Measurements from ENCODE around the gene ITGA8.
A peak's percentile ranks its signal among the peaks of the same experiment; 100 is the strongest.
"Not testable (repeated sequence)": the region's sequence is repeated elsewhere in the genome, so short reads cannot be mapped to it uniquely, and the experiment has no call there.

Gene ITGA8

DNA sequence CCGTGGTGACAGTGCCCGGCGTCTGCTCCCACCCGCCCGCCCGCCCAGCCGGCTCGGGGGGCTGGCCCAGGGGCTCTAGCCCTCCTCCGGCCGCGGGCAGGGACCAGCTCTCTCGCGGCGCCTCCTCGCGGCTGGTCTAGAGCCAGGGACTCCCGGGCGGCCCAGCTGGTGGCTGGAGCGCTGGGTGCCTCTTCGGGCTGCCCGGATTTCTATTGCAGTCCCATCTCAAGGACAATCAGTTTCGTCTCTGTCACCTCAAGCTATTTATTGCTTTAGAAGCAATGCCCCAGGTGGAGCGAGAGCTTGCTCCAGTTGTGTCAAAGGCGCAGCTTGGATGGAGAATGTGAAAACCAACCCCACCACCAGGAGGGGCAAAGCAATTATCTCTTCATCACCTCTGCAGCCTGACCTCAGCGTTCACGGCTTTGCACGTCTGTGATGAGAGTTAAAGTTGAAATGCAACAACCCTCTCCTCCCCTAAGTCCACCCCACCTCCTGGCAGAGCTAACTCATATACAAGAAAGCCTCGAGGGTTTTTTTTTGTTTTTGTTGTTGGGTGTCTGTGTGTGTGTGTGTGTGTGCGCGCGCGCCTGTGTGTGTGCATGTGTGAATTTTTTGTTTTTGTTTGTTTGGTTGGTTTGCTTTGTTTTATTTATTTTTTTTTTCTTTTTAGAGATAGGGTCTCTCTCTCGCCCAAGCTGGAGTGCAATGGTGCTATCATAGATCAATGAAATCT is at the start of gene ITGA8:
Gene ITGA8, minus strand, starts transcription at position 24 of the 736 bp plus-strand sequence. CDS start 151 bp downstream, outside the sequence.
- DNase-seq, result peak; percentile 67

DNA sequence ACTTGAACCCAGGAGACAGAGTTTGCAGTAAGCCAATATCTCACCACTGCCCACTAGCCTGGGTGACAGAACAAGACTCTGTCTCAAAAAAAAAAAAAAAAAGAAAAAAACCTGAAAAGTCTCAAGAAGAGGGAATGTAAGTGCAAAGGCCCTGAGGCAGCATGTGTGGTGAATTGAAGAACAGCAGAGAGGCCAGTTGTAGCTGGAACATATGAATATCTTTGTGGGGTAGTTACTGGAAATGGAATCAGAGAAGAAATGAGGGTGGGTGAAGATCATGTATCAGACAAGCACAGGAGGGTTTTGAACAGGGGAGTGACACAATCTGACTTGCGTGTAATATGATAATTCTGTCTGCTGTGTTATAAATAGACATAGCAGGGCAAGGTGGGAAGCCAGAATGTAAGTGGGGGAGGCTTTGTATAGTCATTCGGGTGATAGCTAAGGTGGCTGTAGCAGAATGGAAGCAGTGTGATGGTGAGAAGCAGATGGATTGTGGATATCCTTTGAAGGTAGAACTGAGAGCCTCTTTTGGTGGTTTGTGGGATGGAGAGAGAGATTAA is 45.3 kb upstream of the ITGA8 start:
- DNase-seq, result no peak

DNA sequence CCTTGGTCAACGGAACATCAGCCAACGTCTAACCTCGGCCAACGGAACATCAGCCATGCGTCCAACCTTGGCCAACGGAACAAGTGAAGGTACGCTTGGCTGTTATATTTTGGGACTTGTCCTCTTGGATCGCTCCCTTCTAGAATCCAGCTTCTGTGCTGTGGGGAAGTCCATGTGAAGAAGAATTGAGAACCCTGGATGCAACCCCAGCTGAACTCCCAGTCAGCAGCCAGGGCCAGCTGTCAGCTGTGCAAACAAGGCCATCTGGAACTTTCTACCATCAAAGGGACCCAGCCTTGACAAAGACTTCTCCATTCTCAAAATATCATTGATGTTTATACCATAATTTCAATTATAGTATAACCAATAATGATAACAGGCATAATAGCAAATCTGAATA is 43.3 kb upstream of the ITGA8 start:
- no peak for DNase-seq

DNA sequence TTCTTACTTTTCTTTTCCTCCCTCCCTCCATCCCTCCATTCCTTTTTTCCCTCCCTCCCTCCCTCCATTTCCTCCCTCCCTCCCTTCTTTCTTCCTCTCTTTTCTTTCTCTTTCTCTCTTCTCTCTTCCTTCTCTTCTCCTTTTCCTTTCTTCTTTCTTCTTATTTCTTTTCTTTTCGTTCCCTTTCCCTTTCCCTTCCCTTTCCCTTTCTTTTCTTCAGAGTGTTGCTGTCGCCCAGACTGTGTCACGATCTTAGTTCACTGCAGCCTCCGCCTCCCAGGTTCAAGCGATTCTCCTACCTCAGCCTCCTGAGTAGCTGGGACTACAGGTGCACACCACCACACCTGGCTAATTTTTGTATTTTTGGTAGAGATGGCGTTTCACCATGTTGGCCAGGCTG is 42.5 kb upstream of the ITGA8 start:
- DNase-seq, result not testable (repeated sequence)

DNA sequence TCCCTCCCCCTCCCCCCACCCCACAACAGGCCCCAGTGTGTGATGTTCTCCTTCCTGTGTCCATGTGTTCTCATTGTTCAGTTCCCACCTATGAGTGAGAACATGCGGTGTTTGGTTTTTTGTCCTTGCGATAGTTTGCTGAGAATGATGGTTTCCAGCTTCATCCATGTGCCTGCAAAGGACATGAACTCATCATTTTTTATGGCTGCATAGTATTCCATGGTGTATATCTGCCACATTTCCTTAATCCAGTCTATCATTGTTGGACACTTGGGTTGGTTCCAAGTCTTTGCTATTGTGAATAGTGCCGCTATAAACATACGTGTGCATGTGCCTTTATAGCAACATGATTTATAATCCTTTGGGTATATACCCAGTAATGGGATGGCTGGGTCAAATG is 41.5 kb upstream of the ITGA8 start:
- not testable (repeated sequence) for DNase-seq

DNA sequence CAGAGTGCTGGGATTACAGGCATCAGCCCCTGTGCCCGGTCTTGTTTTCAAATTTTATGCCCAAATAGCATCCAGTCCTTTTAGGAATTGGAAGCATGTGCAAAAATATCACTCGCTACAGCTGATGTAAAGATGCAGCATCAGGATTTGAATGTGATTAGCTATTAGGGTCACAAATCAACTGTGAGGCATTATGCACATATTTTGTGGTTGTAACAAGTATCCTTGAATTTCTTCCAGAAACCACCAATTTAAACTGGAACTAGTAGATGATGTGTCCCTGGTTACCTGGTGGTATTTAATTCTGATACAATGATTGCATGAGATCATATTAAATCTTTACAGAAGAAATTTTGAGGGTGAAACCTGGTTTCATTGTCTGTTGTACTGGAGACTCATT is 41.0 kb upstream of the ITGA8 start:
- DNase-seq, result no peak

DNA sequence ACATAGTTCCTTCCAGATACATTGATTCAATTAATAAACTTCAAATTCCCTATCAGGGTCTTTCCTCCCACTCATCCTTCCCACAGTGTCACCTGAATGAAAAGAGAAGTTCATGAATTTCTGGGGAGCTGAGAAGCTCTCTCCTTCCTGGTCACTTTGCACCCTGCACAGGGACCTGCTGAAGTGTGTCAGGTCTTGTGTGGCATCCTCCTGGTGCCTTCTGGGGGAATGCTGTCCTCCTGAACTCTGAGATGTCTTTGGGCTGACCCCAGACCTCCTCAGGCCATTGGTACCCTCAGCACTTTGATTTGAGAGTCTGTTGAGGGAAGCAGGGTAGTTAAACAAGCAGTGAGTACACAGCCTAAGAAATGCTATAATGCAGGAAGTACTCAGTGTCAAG is 39.5 kb upstream of the ITGA8 start:
- DNase-seq, result no peak

DNA sequence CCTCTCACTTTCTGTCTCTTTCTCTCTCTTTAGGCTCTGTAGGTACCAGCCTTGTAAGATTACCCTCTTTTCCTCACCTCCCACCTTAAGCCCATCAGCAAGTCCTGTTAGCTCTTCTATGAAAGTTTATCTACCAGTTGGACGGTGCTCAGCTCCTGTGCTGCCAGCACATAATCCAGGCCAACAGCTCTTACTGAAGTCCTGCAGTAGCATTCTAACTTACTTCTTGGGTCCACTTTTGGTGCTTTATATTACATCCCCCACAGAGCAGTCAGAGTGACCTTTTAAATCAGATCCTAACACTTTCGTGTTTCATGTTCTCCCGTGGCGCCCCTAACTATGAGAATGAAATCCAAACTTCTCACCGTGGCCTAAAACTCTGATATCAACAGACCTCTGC is 38.9 kb upstream of the ITGA8 start:
- DNase-seq, result no peak

DNA sequence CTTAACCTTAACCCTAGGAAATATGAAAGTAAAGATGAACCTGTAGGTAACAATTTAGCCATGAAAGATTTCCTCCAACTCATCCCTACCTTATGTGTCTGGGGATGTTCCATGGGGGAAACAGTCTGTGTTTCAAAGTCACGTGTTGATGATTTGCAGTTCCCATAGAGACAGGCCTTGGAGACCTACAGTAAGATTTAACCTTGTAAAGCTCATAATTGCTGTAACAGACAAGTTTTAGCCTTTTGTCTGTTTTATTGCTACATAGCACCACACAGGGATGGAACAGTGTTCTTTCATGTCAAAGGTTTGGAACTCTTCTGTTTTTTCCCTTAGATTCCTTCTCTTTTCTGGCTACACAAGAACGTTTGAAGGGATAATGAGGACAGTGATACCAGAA is 35.2 kb upstream of the ITGA8 start:
- DNase-seq, result no peak

DNA sequence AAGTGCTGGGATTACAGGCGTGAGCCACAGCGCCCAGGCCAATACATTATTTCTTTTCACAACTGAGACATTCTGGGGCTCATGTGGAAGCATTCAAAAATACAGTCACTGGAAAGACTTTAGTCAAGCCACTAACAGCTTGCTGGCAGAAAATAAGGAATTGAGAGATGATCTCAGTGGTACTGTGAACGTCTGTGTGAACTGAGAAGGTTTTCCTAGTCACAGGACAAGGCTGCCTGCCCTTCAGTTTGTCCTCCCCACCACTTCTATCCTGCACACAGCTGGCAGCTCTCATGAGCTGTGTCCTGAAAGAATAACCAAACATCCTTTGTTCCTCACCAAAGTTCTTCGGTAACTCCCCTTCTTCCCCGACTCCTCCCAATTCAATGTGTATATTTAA is 31.3 kb upstream of the ITGA8 start:
- DNase-seq, result peak; percentile 44

DNA sequence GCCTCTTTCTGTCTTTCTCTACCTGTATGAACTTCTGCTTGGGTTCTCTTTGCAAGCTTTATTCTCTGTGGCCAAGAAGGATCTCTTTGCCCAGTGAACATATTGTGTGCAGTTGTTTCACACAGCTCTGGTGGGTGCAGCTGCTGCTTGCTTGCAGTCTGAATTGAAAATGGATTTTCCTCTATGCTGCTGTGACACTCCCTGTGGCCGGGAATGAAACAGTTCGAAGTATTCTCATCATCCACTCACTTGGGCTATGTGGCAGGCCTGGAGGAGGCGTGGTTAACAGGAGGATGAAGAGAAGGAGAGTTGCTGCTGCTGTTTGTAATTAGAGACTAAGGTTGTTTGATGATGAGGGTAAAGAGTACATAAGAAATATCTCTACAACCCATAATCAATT is 28.4 kb upstream of the ITGA8 start:
- peak; percentile 69 for DNase-seq

DNA sequence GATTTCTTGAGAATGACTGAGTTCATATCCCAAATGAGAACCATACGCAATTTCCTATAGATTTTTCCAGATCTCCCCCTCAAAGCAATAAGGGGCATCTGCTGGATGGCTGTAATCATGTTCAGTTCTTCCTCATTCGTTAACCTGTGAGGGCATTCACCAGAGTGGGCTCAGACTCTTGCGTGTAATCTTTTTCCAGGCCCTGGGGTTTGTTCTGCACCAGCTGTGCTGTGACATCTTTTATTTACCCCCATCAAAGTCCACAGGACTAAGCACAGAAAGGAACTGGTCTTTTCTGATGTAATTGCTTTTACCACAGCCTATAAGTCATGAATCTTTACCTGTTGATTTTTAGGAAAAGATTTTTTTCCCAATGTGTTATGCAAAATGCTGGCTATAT is 27.9 kb upstream of the ITGA8 start:
- no peak for DNase-seq

DNA sequence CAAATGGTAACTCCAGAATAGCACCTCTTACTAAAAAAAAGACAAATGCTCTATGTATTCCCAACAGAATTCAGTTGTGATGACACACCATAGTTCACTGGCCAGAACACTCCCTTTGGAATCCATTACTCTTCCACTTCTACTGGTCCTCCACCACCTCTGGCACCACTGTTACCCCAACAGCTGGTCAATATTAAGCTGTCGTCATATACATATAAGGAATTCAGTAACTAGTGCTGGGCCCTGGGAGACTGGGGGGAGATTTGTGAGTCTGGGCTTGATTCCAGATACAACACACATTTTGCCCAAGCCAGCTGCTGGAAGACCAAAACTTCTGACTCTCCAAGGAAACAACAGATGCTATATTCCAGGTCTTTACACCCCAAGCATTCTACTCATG is 26.0 kb upstream of the ITGA8 start:
- peak; percentile 83 for DNase-seq

DNA sequence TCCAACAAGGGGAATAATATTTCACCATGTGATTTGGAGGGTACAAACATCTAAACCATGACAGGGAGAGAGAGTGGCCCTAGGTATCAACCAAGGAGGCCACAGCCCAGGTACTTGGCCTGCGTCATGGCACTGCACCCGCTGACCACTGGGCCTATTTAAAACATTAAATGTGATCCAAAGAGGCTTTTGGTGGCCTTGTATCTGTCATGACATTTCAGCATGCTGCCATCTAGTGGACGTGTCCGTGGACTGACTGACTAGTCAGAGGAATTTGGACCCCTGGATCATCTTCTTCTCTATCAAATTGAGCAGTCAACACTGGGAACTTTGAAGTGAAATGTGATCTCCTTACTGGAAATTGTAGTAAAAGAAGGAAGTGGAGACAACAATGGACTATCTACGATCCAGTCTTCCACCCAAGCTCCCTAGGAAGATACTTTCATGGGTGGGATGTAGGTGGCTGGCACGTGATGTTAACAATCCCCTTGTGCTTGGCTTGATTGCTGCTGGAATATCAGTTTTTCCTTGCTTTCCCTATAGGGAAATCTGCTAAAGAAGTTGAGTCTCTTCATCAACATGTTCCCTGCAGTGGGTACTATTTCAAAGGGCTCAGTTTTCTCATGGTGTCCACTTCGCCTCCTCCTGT is 24.6 kb upstream of the ITGA8 start:
- DNase-seq, result no peak

DNA sequence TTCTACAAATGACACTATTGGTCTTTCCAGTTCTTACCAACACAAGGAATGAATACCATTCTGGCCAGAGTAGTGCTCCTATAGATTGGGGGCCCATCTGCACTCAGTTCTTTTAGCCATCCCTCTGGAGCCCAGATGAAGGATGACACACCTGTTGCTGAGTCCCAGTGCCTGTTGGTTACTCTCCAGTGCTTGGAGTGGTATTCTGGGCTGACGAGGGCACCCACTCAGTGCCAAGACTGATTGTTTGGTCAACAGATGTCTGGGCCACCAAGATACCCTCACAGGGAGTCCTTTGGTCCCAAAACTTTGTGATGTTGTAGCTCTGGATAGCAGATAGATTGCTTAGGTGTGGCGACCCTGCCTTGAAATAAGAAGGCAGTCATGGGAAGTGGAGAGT is 23.7 kb upstream of the ITGA8 start:
- no peak for DNase-seq

DNA sequence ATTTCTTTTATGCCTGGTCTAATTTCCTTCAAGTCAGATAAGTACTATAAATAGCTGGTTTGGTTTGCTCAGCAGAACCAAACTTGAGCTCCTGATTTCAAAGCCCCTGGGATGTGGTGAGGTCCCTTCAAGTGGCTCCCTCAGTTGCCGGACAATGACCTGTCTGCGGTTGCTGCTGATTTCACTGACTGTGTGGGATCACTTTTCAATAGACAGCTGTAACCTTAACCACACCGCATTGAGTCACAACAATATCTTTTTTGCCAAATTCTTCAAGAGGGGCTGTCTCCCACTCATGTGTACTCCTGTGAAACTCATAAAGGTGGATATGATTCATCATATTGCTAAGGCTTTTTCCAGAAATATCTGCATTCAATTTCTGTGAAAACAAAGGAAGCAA is 23.1 kb upstream of the ITGA8 start:
- DNase-seq, result no peak

DNA sequence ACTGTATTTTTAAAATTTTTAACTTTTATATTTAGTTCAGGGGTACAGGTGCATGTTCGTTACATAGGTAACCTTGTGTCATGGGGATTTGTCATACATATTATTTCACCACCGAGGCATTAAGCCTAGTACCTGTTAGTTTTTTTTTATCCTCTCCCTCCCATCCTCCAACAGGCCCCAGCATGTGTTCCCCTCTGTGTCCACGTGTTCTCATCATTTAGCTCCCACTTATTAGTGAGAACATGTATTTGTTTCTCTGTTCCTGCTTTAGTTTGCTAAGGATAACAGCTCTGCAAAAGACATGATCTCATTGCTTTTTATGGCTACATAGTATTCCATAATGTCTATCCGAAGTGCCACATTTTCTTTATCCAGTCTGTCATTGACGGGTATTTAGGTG is 22.4 kb upstream of the ITGA8 start:
- DNase-seq, result no peak

DNA sequence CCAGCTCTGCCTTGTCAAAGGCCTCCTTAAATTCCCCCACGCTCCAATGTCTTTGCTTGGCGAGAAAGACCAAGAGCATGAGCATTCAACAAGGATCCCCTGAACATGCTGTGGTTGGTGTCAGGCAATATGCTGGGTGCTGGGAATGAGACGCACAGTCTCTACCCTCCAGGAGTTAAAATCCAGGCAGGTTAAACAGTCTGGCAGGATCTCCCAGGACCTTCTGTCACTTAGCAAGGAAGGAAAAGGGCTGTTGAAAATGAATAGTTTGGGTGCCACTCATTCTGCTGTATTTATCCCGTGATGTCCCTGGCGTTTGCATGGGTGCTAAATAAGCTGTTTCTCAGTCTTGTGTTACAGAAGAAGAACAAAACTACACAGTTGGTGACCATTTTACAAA is 21.9 kb upstream of the ITGA8 start:
- DNase-seq, result no peak

DNA sequence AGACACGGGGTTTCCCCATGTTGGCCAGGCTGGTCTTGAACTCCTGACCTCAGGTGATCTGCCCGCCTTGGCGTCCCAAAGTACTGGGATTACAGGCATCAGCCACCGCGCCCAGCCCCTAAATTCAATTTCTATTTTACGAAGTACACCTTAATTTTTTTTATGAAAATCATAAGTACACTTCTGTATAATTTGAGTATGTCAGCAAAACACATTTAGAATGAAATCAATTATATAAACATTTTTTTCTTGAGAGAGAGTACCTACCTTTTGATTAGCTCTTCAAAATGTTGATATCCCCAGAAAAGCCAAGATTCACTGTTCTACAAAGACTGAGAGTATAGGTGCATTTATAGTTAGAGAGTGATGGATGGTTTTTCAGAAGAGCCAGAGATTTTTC is 20.5 kb upstream of the ITGA8 start:
- no peak for DNase-seq

DNA sequence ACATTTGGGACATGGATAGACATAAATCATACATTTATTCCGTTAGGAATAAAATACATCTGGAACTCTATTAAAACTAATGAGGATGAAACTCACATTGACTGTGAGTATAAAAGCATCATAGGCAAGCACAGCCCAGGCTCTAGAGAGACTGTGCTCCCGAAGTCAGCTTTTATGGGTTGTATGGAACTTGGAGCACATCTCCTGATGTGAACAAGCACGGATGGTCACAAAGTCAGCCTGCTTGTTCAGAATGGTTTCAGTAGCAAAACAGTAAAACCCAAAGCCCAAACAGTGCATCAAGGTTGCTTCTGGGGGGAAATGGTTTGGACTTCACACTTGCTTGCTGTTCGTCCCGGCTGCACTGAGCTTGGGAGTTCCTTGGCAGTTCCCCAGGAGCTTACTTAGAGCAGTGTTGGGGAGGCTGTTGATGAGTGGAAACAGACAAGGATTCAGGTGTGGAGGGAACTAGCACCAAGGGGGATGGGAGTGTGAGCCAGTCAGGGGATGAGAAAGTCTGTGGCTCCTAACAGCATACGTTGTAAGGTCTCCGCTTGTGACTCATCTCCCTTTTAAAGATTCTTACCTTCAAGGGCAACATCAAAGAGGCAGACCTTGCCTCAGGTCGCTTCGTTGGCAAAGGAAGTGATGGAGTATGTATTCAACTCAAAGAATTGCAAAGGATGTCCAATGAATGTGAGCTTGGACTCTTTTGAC is 19.7 kb upstream of the ITGA8 start:
- DNase-seq, result peak; percentile 58

DNA sequence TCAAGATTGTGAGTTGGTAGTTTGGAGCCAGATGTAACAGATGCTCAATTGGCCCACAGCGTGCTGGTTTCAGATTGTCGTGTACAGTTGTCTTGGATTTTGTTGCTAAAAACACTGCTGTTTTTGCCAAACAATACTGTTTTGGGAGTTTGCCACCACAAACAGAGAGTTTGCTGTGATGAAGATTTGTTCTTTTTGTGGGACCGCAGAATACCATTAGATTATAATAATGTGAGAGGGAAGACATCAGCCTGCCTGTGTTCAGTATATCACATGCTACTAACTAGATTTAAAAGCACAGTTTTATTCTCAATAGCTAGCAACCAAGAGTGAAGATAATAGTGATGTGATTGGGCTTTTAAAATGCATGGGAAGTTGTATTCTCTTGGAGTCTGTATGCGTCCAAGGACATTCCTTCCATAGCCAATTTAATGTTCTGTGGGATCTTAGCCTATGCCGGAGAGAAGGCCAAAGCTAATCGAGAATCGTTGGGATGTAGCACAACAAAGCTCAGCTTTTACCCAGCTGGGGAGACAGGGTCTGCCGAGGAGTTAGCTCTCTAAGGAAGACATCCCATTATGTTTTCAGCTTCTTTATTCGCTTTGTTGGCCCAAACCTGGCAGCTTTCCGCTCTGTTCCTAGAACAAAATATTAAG is 18.7 kb upstream of the ITGA8 start:
- peak; percentile 87 for DNase-seq

DNA sequence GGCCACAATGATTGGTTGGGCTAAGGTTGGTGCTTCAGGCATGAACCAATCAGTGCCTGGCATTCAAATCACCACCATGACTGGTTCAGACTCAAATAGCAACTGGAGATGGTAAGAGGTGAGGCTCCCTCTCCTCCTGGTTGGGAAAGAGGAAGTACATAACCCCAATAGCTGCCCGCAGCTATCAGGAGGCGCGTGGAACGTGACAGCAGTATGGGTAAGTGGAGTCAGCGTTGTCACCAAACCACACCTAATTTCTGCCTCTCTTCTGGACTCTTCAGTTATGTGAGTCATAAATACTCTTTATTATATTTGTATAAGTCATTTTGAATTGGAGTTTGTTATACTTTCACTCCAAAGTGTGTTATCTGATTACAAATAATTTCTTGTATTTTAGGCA is 17.9 kb upstream of the ITGA8 start:
- DNase-seq, result no peak

DNA sequence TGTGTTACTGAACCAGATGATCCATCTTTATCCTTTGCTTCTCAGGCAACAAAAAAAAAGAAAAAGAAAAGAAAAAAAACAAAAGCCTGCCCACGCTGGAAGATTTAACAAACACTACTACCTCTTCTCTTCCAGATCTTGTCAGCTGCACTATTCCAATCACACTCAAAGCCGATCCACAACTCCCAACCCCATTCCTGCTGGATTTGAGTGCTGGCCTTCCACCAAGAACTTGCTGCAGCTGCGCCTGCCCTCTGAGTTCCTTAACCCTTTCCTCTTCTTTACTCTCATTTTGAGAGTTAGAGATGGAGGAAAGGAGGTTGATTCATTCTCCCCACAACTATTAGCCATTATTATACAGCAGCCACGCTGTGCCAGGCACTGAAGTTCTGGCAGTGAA is 16.0 kb upstream of the ITGA8 start:
- peak; percentile 91 for DNase-seq
